ENCODE data around the gene NRDE2.
"Not testable (repeated sequence)": the region's sequence is repeated elsewhere in the genome, so short reads cannot be mapped to it uniquely, and the experiment has no call there.

The NRDE2 gene

GRCh38 chr14:90268420-90268819, 63.3 kb downstream of the NRDE2 start:
- no peak for DNase-seq (ENCODE audit: low read depth)

DNA sequence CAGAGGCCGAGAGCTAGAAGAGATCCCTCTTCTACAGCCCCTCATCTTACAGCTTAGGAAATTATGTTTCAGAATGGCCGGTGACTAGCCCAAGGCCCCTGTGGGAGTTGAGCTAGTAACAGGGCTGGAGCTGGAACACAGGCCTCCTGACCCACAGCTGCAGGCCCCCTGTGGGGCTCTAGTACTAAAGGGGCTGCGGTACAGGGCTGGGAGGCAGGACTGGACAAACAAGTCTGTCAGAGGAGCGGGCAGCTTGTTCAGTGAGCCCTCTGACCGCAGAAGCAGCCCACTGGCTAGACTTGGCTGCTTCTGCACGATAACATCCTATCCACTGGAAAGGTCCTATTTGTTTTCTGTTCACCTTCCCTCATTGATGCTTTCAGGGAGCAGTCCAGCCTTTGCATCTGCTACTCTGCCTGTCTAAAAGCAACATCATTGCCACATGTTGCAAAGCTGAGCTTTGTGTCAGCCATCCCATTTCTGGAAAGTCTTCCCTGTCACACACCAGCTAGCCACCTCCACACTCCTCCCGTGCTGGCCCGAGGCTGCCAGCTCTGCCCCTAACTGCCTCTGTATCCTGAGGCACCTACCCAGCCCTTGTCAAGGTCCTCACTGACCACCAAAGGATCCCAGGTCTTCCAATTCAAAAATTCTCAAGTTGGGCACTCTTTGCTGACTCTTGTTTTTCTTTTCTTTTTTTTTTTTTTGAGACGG, 65.1 kb downstream of the NRDE2 start:
- no peak for DNase-seq (ENCODE audit: low read depth)

DNA sequence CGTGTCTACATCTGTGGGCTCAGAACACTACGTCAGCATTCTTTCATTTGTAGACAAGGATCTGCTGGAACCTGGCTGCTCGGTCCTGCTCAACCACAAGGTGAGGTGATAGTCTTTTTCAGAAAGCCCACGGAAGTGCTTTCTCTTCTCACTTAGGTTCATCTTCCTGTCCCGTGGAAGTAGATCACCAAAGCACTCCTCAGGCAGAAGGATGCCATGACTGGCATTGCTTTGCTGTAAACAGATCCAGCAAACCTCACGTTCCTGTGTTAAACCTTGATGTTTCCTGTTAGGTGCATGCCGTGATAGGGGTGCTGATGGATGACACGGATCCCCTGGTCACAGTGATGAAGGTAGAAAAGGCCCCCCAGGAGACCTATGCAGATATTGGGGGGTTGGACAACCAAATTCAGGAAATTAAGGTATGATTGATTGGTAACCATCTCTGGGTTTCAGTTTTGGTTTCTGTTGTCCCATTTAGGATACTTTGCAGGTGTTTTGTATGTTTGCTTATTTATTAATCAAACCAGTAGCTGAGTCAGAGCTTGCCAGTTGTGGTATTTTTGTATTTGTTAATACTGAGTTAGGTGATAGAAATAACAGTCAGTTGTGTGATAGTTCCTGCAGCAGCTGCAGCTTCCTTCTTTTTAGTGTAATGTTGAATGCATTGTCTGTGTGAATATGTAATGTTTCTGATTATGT, 67.8 kb downstream of the NRDE2 start:
- DNase-seq (ENCODE audit: low read depth): no peak

DNA sequence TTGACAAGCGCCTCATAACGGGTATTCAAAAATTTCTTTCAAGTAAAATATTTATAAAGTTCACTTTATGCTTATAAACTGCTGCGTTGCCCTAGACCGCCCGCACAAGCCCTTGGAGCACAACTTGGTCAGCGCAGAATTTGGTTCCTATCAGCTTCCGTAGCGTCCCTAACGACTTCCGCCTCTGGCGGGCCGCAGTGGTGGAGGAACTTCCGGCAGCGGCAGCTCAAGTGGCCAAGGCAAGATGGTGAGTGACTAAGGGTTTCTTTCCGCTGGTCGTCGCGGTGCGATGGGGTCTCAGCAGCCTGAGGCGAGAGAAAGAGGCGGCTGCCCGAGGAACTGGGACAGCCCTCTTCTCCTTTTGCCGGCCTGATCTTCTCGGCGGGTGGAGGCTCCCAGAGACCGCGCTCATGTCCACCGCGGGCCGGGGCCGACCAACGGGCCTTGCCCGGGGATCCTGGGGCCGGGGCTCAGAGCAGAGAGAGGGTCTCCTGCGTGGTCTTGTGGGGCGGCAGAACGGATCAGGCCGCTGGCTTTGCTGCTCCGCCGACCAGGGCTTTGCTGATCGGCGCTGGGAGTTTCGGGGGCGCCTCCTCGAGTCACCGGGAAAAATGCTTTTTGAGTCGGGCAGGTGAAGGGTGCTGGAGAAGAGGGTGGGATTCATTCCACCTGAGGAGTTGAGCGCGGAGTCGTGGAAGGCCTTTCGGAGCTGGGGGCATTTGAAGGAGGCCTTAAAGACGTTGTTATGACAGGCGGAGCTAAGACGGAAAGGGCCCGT, 75.2 kb downstream of the NRDE2 start, which contains the start of gene PSMC1:
Gene PSMC1 (plus strand): TSS at position 200 of the 778 bp plus-strand sequence. CDS start 45 bp downstream, at position 245.
- DNase-seq (ENCODE audit: low read depth): peak; percentile 85

DNA sequence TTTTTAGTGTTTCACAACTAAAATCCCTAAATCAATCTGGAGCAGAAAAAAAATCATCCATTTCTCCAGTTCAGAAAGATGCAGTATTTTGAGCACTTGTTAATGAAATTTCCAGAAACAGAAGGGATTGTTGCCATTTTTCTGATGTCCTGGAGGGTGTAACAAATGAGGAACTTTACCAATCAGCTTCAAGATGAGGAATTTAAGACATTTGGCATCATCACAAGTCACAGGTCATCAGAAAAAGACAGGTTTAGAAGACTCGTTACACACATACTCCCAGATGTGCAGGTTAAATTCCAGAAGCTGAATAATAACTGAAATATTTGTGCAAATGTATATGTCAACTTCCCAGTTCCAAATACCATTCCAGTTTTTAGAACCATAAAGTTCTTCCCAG, 75.9 kb downstream of the NRDE2 start:
- no peak for DNase-seq (ENCODE audit: low read depth)

DNA sequence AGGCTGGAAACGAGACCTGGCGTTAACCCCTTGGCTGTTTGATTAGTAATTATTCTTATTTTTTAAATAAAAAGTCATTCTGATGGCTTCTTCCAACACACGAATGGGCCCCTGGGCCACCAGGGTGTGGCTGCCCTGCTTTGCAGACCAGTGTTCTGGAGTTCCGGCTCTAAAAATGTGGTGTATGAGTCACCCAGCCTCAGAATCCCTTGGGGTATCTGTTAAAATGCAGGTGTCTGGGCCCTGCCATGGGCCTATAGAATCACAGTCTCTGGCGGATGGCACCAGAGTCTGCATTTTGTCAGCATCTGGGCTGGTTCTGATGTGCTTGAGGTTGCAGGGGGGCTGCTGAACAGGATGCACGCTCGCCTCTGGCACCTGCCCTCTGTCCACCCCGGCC, 77.9 kb downstream of the NRDE2 start:
- DNase-seq (ENCODE audit: low read depth): no peak

DNA sequence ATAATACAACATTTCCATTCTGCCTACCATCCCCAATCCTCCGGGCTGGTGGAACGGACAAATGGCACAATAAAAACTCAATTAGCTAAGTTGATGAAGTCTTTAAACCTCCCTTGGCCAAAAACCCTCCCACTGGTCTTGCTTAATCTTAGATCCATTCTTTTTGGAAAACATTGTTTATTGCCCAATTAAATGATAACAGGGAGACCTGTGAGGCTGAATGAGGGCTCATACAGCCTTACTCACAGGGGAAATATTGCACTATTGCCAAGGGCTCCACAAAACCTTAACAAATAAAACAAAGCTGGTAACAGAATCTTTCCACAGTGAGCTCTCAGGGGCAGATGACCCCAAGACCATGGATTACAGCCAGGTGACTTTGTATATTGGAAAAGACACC, 83.1 kb downstream of the NRDE2 start:
- DNase-seq (ENCODE audit: low read depth): no peak

- DNase-seq (ENCODE audit: low read depth): not testable (repeated sequence)
Measured at GRCh38 chr14:90247441-90247840, 84.3 kb downstream of the NRDE2 start.

DNA sequence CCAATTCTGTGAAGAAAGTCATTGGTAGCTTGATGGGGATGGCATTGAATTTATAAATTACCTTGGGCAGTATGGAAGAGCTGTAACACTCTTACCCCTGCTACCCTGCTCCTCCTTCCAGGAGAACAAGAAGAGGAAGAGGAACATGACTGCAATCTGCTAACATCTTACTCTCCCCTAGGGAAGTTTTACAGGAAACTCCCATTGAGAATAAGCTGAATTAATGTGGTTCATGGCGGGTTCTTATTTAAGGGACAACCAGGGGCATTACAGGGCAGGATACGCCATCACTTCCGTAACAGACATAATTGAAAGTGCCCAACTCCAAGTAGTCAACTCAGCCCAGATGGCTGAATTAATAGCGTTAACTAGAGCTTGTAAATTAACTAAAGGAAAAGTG, 84.8 kb downstream of the NRDE2 start:
- DNase-seq (ENCODE audit: low read depth): no peak

DNA sequence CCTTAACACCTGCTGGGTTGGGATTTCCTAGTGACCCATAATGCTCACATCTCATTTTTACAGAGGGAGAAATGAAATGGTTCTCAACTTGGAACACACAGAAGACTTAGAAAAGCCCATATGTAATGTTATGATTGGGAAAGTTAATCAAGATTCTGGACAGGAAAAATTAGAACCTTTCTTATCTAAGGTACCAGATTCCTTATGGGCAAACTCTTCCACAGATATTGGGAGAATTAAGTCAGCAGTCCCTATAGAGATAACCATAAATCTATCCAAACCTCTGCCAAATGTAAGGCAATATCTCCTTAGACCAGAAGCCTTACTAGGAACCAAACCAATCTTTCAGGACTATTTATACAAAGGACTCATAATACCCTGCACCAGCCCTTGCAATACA, 89.3 kb downstream of the NRDE2 start:
- no peak for DNase-seq (ENCODE audit: low read depth)

DNA sequence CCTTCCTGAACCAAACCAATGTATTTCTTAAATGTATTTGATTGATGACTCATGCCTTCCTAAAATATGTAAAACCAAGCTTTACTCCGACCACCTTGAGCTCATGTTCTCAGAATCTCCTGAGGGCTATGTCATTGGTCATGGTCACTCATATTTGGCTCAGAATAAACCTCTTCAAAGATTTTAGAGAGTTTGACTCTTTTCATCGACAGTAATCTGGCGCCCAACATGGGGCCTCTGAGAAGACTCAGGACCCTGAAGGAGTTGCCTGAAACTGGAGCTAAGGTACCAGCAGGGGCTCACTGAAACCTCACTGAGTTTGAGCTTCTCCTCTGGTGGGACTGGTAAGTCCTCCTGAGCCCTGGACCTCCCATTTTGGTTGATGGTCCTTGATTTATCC, 92.6 kb downstream of the NRDE2 start:
- no peak for DNase-seq (ENCODE audit: low read depth)

GRCh38 chr14:90235179-90235976, 96.4 kb downstream of the NRDE2 start:
- DNase-seq (ENCODE audit: low read depth): peak; percentile 67

- not testable (repeated sequence) for DNase-seq (ENCODE audit: low read depth)
Measured at GRCh38 chr14:90229942-90230341, 101.8 kb downstream of the NRDE2 start.

DNA sequence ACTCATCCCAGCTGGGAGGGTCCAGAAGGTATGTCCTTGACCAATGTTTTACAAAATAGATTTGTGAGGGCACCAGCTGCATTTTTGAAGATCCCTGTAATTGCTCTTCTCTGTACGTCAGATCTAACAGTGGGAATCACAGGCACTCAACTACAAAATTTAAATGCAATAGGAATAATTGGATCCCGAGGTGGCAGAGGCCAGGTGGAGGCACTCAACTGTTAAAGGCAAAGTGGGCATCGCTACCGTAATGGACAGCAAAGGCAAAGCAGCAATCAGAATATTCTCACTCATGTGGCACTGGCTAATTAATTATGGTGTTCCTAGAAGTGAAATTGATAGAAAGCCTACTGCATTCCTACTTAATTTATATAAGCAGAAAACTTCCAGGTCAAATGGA, 103.3 kb downstream of the NRDE2 start:
- no peak for DNase-seq (ENCODE audit: low read depth)
